ENCODE measurements around the gene FAAH2.
A peak's percentile ranks its signal among the peaks of the same experiment; 100 is the strongest.
"Not testable (repeated sequence)": the region's sequence is repeated elsewhere in the genome, so short reads cannot be mapped to it uniquely, and the experiment has no call there.

The FAAH2 gene

GRCh38 chrX:57286507-57287251, at the start of gene FAAH2:
Gene FAAH2 (plus strand): TSS chrX:57286706. CDS start chrX:57286826, 120 bp downstream.
- DNase-seq, result peak in 1 of 3 donors; percentile 2

DNA sequence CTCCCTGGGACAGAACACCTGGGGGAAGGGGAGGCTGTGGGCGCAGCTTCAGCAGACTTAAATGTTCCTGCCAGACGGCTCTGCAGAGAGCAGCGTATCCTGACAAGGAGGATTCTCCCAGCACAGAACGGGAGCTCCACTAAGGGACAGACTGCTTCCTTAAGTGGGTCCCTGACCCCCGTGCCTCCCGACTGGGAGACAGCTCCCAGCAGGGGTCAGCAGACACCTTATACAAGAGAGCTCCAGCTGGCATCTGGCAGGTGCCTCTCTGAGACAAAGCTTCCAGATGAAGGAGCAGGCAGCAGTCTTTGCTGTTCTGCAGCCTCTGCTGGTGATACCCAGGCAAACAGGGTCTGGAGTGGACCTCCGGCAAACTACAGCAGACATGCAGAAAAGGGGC, 44.5 kb upstream of the FAAH2 start:
- no peak for DNase-seq

DNA sequence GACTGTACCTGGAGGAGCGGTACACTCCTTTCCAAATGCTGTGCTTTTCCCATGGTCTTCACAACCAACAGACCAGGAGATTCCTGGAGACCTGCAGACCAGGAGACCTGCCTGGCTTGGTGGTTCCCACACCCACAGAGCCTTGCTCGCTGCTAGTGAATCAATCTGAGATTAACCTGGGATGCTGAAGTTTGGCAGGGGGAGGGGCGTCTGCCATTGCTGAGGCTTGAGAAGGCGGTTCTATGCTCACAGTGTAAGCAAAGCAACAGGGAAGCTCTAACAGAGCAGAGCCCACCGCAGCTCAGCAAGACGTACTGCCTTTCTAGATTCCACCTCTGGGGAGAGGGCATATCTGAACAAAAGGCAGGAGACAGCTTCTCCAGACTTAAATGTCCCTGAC, 34.5 kb upstream of the FAAH2 start:
- DNase-seq, result no peak

DNA sequence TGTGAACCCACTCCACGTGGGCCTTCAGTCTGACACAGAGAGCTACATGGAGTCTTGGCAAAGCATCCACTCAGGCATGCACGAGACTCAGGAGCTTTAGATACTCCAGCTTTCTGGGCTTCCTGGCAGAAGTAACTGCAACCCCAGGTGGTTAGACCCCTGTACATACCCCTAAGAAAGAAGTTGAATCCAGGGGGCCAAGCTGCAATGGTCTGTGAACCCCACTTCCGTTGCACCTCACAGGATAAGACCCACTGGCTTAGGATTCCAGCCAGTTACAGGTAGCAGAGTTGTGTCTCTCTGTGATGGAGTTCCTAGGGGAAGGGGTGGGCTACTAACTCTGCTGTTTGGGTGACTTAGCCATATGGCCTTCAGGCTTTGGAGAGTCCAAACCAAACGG, 21.4 kb upstream of the FAAH2 start:
- no peak for DNase-seq

- DNase-seq, result no peak
Observed at GRCh38 chrX:57266275-57266674, 20.2 kb upstream of the FAAH2 start.

DNA sequence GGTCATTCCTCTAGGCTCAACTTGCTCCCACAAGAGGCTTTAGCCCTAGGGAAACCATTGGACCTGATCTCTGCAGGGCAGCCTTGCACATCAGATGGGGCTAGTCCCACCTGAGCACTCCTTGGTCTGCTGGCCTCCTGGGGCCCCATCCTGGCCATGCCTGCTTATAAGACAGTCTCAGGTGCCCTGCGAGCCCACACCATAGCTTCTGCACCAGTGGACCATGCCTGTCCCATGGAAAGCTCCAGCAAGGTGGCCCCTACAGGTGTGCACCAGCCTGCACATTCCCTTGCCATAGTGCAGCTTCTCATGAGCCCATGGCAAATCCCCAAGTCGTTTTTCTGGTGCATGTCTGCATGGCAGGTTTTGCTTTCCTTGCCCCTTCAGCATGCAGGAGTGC, 19.6 kb upstream of the FAAH2 start:
- DNase-seq, result no peak

DNA sequence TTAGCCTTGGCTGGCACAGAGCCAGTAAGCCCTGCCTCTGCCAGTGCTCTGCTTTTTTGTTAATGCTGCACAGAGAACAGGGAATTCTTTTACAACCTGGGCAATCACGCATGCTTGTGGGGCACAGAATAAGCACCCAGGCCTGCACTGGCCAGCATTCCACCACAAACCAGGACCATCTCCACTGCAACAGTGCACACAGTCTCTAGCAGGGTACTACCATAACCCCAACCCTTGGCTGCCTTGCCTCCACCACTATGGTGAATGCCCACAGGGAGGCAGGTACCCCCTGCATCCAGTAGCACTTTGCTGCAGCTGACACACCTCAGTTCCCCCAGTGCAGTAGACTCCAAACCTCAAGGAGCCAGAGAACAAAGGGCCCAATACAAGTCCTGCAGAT, 19.2 kb upstream of the FAAH2 start:
- no peak for DNase-seq

DNA sequence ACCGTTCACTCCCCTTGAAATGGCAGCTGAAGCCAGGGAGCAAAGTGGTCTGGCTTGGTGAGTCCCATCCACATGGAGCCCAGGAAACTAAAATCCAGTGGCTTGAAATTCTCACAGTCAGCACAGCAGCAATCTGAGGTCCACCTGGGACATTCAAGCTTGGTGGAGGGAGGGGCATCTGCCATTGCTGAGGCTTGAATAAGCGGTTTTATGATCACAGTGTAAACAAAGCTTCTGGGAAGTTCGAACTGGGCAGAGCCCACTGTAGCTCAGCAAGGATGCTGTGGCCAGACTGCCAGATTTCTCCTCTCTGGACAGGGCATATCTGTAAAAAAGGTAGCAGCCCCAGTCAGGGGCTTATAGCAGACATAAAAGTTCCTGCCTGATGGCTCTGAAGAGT, 15.5 kb upstream of the FAAH2 start:
- DNase-seq, result no peak

GRCh38 chrX:57282568-57282967, 3.9 kb upstream of the FAAH2 start:
- DNase-seq, result no peak

DNA sequence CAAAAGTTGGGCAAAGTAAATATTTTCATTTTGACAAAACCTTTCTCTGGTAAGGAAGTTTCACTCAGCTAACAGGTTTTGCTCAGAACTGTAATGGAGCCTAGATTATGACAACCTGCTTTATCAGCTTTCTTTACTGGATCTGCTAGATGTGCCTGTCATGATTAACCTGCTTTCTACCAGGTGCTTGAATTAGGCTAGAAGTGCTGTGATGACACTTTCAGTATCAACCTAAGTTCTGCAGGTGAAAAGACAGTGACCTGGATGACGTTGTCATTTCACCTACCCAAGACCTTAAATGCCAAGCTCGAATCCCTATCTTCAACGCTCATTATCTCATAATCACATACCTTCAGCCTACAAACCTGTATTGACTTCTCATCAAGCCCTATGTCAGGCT, 1.5 kb upstream of the FAAH2 start:
- no peak for DNase-seq

DNA sequence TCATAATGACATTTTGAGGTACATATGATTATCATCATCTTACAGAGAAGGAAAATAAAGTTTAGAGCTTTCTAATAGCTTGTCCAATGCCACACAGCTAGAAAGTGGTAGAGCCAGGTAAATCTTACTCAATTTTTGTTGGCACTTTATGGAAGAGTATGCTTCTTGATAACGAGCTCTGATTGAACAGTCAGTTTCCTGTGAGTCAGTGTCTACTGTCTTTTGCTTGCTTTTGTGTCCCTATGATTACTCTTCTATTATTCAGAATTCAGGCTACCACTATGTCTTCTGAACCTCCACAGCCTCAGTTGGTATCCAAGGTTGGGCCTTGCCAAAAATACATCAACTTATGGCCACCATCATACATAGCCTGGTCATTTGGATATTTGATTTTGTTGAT, 2.6 kb downstream of the FAAH2 start:
- no peak for DNase-seq

- no peak for DNase-seq
Observed at GRCh38 chrX:57294961-57295360, 8.5 kb downstream of the FAAH2 start.

GRCh38 chrX:57295679-57296078, 9.2 kb downstream of the FAAH2 start:
- DNase-seq, result not testable (repeated sequence)

GRCh38 chrX:57313583-57314215, 27.2 kb downstream of the FAAH2 start:
- DNase-seq, result no peak

GRCh38 chrX:57329008-57329407, 42.5 kb downstream of the FAAH2 start:
- DNase-seq, result no peak

- not testable (repeated sequence) for DNase-seq
Observed at GRCh38 chrX:57335790-57336189, 49.3 kb downstream of the FAAH2 start.

DNA sequence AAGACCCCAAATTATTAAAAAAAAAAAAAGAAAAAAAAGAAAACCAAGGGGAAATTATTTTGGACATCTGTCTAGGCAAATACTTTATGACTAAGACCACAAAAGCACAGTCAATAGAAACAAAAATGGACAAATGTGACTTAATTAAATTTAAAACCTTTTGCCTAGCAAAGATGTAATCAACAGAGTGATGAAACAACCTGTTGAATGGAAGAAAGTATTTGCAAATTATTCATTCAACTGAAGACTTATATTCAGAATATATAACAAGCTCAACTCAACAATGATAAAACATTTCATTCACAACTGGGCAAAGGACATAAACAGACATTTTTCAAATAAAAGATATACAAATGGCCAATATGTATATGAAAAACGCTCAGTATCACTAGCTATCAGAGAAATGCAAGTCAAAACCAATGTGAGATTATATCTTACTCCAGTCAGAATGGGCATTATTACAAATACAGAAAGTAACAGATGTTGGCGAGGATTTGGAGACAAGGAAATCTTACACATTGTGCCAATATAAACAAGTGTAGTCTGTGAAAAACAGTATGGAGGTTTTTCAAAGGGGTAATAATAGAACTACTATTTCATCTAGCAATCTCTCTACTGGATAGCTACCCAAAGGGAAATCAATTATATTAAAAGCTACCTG, 67.1 kb downstream of the FAAH2 start:
- no peak for DNase-seq

DNA sequence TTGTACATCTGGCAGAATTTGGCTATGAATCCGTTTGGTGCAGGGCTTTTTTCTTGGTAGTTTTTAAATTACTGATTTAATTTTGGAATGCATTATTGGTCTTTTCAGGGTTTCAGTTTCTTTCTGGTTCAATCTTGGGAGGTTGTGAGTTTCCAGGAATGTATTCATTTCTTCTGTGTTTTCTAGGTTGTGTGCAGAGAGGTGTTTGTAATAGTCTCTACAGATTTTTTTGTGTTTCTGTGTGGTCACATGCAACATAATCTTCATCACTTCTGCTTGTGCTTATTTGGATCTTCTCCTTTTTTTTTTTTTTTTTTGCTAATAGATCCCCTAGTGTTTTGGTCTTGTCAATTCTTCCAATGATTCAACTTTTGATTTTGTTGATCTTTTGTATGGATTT, 77.6 kb downstream of the FAAH2 start:
- no peak for DNase-seq

GRCh38 chrX:57366430-57366829, 79.9 kb downstream of the FAAH2 start:
- DNase-seq, result no peak

GRCh38 chrX:57367649-57368048, 81.1 kb downstream of the FAAH2 start:
- no peak for DNase-seq

DNA sequence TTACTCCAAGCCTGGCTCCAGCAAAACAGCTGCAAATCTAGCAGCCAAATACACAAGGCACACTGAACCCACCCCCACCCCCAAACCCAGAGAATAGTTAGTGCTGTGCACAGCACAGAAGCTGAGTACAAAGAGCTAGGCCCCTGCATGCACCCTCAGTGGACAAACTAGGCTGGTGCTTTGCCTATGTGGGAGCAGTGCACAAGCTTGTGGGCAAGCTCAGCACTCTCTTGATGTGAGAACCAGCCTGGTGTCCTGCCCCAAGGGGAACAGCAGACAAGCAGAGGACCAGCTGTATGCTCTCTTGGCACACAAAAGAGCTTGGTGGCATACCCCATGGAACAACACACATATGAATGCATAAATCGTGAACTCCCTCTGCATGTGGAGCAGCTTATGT, 81.7 kb downstream of the FAAH2 start:
- DNase-seq, result no peak

GRCh38 chrX:57379296-57379695, 92.8 kb downstream of the FAAH2 start:
- DNase-seq, result no peak

GRCh38 chrX:57380026-57380796, 93.7 kb downstream of the FAAH2 start:
- DNase-seq, result no peak

All from suppressor macrophage treated with lipopolysaccharide for 1 hour (primary cell).